GM12801 (cell line): ENCODE measurements around the gene SETMAR.

Experiments
- TF ChIP-seq, protein P1 (sequence below): IDR thresholded peaks from one replicate; pipeline ENCODE4 v1.5.1; 2011; ENCODE audit warnings: control low read depth; ENCODE audit not compliant: insufficient read length; ENCODE audit errors: extremely low read depth

The SETMAR gene

DNA sequence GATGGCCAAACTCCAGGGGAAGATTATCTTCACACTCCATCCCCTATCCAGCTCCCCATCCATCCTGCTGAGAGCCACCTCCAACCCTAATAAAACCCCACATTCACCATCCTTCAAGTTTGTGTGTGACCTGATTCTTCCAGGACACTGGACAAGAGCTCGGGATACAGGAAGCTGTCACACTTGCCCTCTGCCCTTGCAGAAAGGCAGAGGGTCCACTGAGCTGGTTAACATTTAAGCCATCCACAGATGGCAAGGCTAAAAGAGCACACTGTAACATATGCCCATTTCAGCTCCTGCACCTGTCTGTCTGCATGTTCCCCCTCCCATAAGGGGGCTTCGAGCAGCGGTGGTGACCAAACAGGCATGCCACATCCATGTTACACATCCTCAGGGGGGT lies 29.8 kb downstream of the SETMAR start:
- TF ChIP-seq, protein P1, sequence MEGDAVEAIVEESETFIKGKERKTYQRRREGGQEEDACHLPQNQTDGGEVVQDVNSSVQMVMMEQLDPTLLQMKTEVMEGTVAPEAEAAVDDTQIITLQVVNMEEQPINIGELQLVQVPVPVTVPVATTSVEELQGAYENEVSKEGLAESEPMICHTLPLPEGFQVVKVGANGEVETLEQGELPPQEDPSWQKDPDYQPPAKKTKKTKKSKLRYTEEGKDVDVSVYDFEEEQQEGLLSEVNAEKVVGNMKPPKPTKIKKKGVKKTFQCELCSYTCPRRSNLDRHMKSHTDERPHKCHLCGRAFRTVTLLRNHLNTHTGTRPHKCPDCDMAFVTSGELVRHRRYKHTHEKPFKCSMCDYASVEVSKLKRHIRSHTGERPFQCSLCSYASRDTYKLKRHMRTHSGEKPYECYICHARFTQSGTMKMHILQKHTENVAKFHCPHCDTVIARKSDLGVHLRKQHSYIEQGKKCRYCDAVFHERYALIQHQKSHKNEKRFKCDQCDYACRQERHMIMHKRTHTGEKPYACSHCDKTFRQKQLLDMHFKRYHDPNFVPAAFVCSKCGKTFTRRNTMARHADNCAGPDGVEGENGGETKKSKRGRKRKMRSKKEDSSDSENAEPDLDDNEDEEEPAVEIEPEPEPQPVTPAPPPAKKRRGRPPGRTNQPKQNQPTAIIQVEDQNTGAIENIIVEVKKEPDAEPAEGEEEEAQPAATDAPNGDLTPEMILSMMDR, result no peak

DNA sequence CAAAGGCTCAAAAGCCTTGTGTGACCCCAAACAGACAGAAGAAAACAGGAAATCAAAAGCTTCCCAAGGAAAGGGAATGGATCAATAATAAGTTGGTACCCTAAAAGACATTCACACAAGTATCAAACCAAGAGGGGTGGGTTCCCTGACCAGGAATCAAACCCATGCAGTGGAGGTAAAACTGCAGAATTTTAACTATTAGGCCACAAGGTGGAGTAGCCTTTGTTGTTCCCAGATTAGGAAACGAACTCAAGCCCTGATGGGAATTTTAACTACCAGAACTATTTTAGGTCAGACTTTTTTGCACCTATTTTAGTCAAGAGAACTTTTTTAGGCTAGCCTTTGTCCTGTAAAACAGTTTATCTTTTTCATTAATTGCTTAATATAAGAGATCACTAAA lies 31.4 kb downstream of the SETMAR start:
- TF ChIP-seq, protein P1, result no peak

DNA sequence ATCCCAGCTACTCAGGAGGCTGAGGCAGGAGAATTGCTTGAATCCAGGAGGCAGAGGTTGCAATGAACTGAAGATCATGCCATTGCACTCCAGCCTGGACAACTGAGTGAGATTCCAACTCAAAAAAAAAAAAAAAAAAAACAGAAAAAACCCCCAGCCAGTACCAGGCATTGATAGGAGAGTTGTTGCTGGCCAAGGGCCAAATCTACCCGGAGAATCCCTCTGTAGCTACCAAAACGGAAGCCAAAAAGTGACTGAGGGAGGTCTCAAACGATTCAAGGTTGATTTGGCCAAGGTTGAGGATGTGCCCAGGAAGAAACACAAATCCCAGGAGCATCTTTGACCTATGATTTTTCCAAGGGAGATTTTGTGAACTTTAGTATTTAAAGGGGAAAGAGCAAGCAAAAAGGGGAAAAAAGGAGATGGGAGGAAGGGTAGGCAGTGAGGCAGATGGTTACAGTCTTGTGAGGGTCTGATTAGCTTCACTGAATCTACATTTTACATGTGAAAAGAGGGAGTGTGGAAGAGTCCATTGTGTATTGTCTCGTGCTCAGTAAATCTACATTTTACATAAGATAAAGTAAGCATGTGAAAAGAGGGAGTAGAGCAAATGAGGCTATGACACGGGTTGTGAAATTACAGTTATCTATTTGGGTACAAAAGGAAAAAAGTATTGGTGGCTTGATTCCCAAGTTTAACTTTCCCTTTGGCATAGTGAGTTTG lies 32.8 kb downstream of the SETMAR start:
- TF ChIP-seq, protein P1, result no peak

DNA sequence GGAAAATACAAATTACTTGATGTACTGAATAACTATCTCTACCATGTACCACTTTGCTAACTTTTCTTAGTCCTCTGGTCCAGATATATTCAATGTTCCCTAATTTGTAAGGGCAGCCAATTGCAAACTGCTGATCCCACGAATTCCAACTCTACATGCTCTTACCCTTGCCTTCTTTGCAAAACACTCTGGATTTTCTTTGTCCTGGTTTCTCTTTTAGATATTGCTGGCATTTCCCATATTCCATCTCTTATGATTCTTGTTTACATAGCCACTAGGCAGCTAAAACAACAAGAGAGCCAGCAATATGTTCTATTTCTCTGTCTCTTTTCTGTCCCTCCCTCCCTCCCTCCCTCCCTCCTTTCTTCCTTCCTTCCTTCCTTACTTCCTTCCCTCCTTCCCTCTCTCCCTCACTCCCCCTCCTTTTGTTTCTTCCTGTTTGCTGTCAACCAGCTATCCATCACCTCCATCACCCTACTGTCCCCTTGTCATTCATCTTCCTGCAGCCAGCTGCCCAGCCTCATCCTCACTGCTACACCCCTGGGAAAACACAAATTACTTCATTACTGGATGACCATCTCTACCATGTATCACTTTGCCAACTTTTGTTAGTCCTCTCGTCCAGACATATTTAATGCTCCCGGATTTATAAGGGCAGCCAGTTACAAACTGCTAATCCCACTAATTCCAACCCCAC lies 33.8 kb downstream of the SETMAR start:
- TF ChIP-seq, protein P1, result no peak

DNA sequence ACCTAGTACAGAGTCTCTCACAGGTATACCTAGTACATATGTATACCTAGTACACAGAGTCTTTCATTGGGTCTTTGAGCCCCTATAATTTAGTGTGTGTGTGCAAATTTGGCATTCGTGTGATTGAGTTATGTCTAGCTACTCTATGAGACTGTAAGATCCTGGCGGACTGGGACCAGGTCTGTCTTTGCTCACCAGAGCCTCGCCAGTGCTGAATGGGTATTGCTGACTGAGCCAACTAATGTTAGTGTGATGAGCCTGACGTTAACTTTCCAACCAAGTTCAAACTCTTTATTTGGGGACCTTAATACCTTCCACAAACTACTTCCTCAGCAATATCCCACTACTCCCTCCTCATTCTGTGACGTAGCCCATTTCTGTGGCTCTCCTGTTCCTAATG lies 35.6 kb downstream of the SETMAR start:
- TF ChIP-seq, protein P1, result no peak

DNA sequence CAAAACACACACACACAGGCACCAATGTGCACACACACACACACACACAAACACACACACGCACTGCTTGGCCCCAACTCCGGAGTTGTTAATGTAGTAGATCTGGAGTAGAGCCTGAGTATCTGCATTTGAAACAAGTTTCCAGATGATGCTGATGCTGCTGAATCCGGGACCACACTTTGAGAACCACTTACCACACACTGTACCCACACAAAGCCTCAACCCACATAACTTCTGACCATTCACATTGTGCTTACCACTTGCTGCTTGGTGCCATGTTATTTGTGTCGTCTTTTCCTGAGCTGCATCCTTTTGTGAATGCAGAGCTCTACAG lies 36.9 kb downstream of the SETMAR start:
- TF ChIP-seq, protein P1, result no peak

DNA sequence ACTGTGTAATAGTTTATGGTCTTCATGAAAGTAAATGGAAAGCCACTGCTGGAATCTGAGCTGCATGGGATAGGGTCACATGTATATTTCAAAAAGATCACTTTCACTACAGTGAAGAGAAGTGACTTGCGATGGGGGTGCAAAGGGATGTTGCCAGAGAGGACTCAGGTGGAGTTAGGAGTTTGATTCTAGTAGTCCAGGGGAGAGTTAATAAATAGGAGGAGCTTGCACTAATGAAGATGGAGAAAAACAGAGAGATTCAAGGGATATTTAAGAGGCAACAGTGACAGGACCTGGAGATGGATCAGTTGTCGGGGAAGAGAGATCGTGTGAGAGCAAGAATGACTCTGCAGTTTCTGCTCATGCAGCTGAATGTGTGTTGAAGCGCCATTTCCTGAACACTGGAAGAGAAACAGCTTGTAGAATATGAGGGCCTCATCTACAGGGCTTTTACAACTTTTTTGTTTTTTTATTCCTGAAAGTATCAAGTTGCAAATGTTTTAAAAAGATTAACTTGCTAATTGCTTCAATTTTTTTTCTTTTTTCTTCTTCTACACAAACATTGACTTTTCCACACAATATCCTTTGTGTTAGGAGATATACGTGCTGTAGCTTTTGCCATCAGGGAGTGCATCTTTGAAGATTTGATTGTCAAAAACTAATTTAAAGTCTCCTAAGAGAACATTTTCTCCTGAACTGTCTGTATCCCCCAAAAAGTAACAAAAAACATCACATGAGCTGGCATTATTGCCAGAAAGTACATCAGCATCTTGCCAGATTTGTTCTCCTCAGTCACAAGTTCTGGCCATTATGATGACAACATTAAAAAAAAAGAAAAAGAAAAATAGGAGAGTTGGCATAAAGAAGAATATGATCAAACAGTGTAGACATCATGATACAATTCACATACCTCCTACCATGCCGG lies 37.5 kb downstream of the SETMAR start:
- TF ChIP-seq, protein P1, result no peak
